B cell (primary cell): ENCODE results near the gene ABCG1.

Source experiments
- CTCF ChIP-seq: fragments of 200-600 bp; IDR thresholded peaks from one replicate; pipeline ENCODE4 v1.8.0; 2022; ENCODE audit warnings: antibody characterized with exemption, mild to moderate bottlenecking
- EZH2 ChIP-seq: IDR thresholded peaks from 2 replicates; pipeline ENCODE4 v1.6.1; 2012; ENCODE audit warnings: borderline replicate concordance, low read depth, mild to moderate bottlenecking, moderate library complexity, low read length; ENCODE audit not compliant: insufficient read depth, poor library complexity, severe bottlenecking

GRCh38 chr21:42311816-42312625 is 93.1 kb downstream of the ABCG1 start:
- TF ChIP-seq CTCF (no peak), EZH2 (no peak)
